Suprapubic skin (tissue), 4 donors: ENCODE measurements around the gene GNLY.

ENCODE experiments used
- CTCF ChIP-seq, 2 donors: fragments of 200-600 bp in 1 of 2; fragments of 450-650 bp in 1 of 2; sonication (generic) in 1 of 2; IDR thresholded peaks; one replicate each; pipeline ENCODE4 v1.5.1; 2016 to 2019; ENCODE audit warnings: antibody characterized with exemption in 2 of 2, mild to moderate bottlenecking in 1 of 2, moderate library complexity in 1 of 2
- EP300 ChIP-seq: sonication (generic); formaldehyde crosslinking; IDR thresholded peaks from one replicate; pipeline ENCODE4 v1.6.1; 2017; ENCODE audit warnings: antibody characterized with exemption
- POLR2AphosphoS5 ChIP-seq, 3 donors: sonication (generic); formaldehyde crosslinking; IDR thresholded peaks; one replicate each; pipeline ENCODE4 v1.6.1; 2017; ENCODE audit warnings: antibody characterized with exemption in 3 of 3

GRCh38 chr2:85731606-85732005 is 37.4 kb downstream of the GNLY start:
- no peak for TF ChIP-seq CTCF (IDR thresholded peaks at IDR 0.05)
- no peak for TF ChIP-seq POLR2AphosphoS5 (IDR thresholded peaks at IDR 0.05)
- no peak for TF ChIP-seq EP300
